SK-N-SH treated with all-trans-retinoic acid at 6 μM for 48 hours (cell line): Measurements from ENCODE around the gene PRMT3.

ENCODE experiments used
- ATAC-seq: fragments of 200-7000 bp; cut with Tn5 transposase; 3 replicates; pipeline ENCODE4 v1.9.1; 2020; ENCODE audit warnings: mild to moderate bottlenecking, moderate library complexity
- ARNTL ChIP-seq: fragments of 450-650 bp; formaldehyde crosslinking; IDR thresholded peaks from 2 replicates; pipeline ENCODE4 v1.5.0; 2020; ENCODE audit warnings: low read depth, mild to moderate bottlenecking, moderate library complexity, borderline replicate concordance
- CSDC2 ChIP-seq: fragments of 250-450 bp; sonication (Bioruptor Pico); IDR thresholded peaks from 2 replicates; pipeline ENCODE4 v1.5.0; 2020; ENCODE audit warnings: mild to moderate bottlenecking, moderate library complexity
- ESRRG ChIP-seq: fragments of 250-450 bp; sonication (Bioruptor Pico); IDR thresholded peaks from 2 replicates; pipeline ENCODE4 v1.6.1; 2021; ENCODE audit warnings: mild to moderate bottlenecking
- GLIS3 ChIP-seq: fragments of 250-450 bp; sonication (Bioruptor Pico); IDR thresholded peaks from 2 replicates; pipeline ENCODE4 v1.5.0; 2020; ENCODE audit warnings: mild to moderate bottlenecking, moderate library complexity
- OSR1 ChIP-seq: fragments of 250-450 bp; sonication (Bioruptor Pico); IDR thresholded peaks from 2 replicates; pipeline ENCODE4 v1.8.0; 2022; ENCODE audit warnings: moderate library complexity, mild to moderate bottlenecking, inconsistent platforms
- SNAI2 ChIP-seq: fragments of 250-450 bp; sonication (Bioruptor Pico); IDR thresholded peaks from 2 replicates; pipeline ENCODE4 v1.5.0; 2020; ENCODE audit warnings: mild to moderate bottlenecking, moderate library complexity
- TCF4 ChIP-seq: fragments of 250-450 bp; sonication (Bioruptor Pico); IDR thresholded peaks from 2 replicates; pipeline ENCODE4 v1.8.0; 2021; ENCODE audit warnings: mild to moderate bottlenecking, moderate library complexity, borderline replicate concordance
- TOX ChIP-seq: fragments of 250-450 bp; sonication (Bioruptor Pico); IDR thresholded peaks from 2 replicates; pipeline ENCODE4 v1.8.0; 2021; ENCODE audit warnings: mild to moderate bottlenecking, moderate library complexity, borderline replicate concordance
- ZC3H10 ChIP-seq: fragments of 250-450 bp; sonication (Bioruptor Pico); IDR thresholded peaks from 2 replicates; pipeline ENCODE4 v1.5.1; 2021; ENCODE audit warnings: mild to moderate bottlenecking, moderate library complexity
- ZFP3 ChIP-seq: fragments of 250-450 bp; sonication (Bioruptor Pico); IDR thresholded peaks from 2 replicates; pipeline ENCODE4 v1.5.0; 2020; ENCODE audit warnings: mild to moderate bottlenecking, moderate library complexity
- ZNF70 ChIP-seq: fragments of 450-650 bp; formaldehyde crosslinking; IDR thresholded peaks from 2 replicates; pipeline ENCODE4 v1.5.0; 2020; ENCODE audit warnings: mild to moderate bottlenecking, moderate library complexity
- ZNF8 ChIP-seq: fragments of 450-650 bp; formaldehyde crosslinking; IDR thresholded peaks from 2 replicates; pipeline ENCODE4 v1.5.0; 2020; ENCODE audit warnings: mild to moderate bottlenecking, moderate library complexity
- TF ChIP-seq, protein P1 (sequence below): fragments of 250-450 bp; sonication (Bioruptor Pico); IDR thresholded peaks from 2 replicates; pipeline ENCODE4 v1.5.1; 2020; ENCODE audit warnings: low read depth, mild to moderate bottlenecking, moderate library complexity
- TF ChIP-seq, protein P2 (sequence below): fragments of 250-450 bp; sonication (Bioruptor Pico); IDR thresholded peaks from 2 replicates; pipeline ENCODE4 v1.5.0; 2020; ENCODE audit warnings: mild to moderate bottlenecking, moderate library complexity
- TF ChIP-seq, protein P3 (sequence below): fragments of 250-450 bp; sonication (Bioruptor Pico); IDR thresholded peaks from 2 replicates; pipeline ENCODE4 v1.5.1; 2021; ENCODE audit warnings: mild to moderate bottlenecking, moderate library complexity
- TF ChIP-seq, protein P4 (sequence below): fragments of 250-450 bp; sonication (Bioruptor Pico); IDR thresholded peaks from 2 replicates; pipeline ENCODE4 v1.8.0; 2020; ENCODE audit warnings: mild to moderate bottlenecking, moderate library complexity, borderline replicate concordance
- TF ChIP-seq, protein P5 (sequence below): fragments of 250-450 bp; sonication (Bioruptor Pico); IDR thresholded peaks from 2 replicates; pipeline ENCODE4 v1.8.0; 2021; ENCODE audit warnings: low read depth, mild to moderate bottlenecking, moderate library complexity, borderline replicate concordance

Gene PRMT3

DNA sequence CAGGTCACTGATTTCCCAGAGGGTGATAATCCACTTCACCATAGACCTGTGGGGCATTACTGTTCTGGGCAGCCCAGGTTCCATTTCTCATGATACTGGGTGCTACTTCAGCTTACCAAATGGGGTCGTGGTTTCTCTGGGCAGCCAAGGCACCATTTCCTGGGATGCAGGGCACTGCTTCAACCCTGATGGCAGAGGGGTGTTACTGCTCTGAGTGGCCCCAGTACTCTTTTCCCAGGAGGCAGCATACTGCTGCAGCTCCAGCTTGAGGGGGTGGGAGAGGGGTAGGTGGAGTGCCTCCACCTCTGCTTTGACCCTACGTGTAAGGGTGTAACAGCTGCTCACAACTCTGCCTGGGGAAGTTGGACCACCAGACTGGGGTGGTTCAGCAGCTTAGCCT lies 51.1 kb downstream of the PRMT3 start:
- TF ChIP-seq, protein P1, sequence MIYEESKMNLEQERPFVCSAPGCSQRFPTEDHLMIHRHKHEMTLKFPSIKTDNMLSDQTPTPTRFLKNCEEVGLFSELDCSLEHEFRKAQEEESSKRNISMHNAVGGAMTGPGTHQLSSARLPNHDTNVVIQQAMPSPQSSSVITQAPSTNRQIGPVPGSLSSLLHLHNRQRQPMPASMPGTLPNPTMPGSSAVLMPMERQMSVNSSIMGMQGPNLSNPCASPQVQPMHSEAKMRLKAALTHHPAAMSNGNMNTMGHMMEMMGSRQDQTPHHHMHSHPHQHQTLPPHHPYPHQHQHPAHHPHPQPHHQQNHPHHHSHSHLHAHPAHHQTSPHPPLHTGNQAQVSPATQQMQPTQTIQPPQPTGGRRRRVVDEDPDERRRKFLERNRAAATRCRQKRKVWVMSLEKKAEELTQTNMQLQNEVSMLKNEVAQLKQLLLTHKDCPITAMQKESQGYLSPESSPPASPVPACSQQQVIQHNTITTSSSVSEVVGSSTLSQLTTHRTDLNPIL (CRISPR knock-in tag), result no peak
- TF ChIP-seq TOX (CRISPR knock-in tag) (no peak), ARNTL (CRISPR knock-in tag) (no peak), GLIS3 (CRISPR knock-in tag) (no peak), OSR1 (CRISPR knock-in tag) (no peak), ZNF8 (CRISPR knock-in tag) (no peak), ZFP3 (CRISPR knock-in tag) (no peak), ZNF70 (CRISPR knock-in tag) (no peak), ESRRG (CRISPR knock-in tag) (no peak), TCF4 (CRISPR knock-in tag) (no peak), ZC3H10 (CRISPR knock-in tag) (no peak)
- TF ChIP-seq, protein P2, sequence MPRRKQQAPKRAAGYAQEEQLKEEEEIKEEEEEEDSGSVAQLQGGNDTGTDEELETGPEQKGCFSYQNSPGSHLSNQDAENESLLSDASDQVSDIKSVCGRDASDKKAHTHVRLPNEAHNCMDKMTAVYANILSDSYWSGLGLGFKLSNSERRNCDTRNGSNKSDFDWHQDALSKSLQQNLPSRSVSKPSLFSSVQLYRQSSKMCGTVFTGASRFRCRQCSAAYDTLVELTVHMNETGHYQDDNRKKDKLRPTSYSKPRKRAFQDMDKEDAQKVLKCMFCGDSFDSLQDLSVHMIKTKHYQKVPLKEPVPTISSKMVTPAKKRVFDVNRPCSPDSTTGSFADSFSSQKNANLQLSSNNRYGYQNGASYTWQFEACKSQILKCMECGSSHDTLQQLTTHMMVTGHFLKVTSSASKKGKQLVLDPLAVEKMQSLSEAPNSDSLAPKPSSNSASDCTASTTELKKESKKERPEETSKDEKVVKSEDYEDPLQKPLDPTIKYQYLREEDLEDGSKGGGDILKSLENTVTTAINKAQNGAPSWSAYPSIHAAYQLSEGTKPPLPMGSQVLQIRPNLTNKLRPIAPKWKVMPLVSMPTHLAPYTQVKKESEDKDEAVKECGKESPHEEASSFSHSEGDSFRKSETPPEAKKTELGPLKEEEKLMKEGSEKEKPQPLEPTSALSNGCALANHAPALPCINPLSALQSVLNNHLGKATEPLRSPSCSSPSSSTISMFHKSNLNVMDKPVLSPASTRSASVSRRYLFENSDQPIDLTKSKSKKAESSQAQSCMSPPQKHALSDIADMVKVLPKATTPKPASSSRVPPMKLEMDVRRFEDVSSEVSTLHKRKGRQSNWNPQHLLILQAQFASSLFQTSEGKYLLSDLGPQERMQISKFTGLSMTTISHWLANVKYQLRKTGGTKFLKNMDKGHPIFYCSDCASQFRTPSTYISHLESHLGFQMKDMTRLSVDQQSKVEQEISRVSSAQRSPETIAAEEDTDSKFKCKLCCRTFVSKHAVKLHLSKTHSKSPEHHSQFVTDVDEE, result no peak
- TF ChIP-seq, protein P3, sequence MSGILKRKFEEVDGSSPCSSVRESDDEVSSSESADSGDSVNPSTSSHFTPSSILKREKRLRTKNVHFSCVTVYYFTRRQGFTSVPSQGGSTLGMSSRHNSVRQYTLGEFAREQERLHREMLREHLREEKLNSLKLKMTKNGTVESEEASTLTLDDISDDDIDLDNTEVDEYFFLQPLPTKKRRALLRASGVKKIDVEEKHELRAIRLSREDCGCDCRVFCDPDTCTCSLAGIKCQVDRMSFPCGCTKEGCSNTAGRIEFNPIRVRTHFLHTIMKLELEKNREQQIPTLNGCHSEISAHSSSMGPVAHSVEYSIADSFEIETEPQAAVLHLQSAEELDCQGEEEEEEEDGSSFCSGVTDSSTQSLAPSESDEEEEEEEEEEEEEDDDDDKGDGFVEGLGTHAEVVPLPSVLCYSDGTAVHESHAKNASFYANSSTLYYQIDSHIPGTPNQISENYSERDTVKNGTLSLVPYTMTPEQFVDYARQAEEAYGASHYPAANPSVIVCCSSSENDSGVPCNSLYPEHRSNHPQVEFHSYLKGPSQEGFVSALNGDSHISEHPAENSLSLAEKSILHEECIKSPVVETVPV (CRISPR knock-in tag), result no peak
- TF ChIP-seq, protein P4, sequence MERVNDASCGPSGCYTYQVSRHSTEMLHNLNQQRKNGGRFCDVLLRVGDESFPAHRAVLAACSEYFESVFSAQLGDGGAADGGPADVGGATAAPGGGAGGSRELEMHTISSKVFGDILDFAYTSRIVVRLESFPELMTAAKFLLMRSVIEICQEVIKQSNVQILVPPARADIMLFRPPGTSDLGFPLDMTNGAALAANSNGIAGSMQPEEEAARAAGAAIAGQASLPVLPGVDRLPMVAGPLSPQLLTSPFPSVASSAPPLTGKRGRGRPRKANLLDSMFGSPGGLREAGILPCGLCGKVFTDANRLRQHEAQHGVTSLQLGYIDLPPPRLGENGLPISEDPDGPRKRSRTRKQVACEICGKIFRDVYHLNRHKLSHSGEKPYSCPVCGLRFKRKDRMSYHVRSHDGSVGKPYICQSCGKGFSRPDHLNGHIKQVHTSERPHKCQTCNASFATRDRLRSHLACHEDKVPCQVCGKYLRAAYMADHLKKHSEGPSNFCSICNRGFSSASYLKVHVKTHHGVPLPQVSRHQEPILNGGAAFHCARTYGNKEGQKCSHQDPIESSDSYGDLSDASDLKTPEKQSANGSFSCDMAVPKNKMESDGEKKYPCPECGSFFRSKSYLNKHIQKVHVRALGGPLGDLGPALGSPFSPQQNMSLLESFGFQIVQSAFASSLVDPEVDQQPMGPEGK (CRISPR knock-in tag), result no peak
- ATAC-seq, result no peak

DNA sequence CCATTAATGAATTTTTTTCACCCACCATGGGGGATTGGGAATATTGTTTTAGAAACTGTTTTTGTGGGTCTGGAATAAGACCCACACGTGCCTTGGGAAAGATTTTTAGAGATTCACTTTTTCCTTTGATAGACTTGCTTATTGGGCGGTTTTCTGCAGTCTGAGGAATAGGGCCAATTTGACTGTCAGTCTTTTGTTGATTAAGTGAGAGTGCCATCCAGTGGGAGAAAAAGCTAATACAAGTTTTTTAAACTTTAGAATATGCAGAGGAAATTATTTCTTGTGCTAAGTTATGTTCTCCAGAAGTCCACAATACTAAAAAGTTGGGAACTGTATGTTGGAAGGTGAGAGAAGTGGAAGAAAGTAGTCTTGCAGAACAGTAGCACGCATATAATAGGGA lies 56.1 kb downstream of the PRMT3 start:
- TF ChIP-seq, protein P1 (CRISPR knock-in tag), result no peak
- TF ChIP-seq CSDC2 (CRISPR knock-in tag) (no peak), GLIS3 (CRISPR knock-in tag) (no peak), SNAI2 (CRISPR knock-in tag) (no peak), TCF4 (CRISPR knock-in tag) (no peak), ZNF8 (CRISPR knock-in tag) (no peak), TOX (CRISPR knock-in tag) (no peak)
- TF ChIP-seq, protein P5, sequence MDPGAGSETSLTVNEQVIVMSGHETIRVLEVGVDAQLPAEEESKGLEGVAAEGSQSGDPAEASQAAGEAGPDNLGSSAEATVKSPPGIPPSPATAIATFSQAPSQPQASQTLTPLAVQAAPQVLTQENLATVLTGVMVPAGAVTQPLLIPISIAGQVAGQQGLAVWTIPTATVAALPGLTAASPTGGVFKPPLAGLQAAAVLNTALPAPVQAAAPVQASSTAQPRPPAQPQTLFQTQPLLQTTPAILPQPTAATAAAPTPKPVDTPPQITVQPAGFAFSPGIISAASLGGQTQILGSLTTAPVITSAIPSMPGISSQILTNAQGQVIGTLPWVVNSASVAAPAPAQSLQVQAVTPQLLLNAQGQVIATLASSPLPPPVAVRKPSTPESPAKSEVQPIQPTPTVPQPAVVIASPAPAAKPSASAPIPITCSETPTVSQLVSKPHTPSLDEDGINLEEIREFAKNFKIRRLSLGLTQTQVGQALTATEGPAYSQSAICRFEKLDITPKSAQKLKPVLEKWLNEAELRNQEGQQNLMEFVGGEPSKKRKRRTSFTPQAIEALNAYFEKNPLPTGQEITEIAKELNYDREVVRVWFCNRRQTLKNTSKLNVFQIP (CRISPR knock-in tag), result no peak
- TF ChIP-seq, protein P4 (CRISPR knock-in tag), result no peak
- TF ChIP-seq, protein P2, result no peak
- TF ChIP-seq, all 23 proteins: peak for 0
- ATAC-seq, result peak; percentile 66; the same call in 2 of the 3 replicates
